Astrocyte (in vitro differentiated cells and primary cell): ENCODE results near the gene NGRN.

Source experiments
- EZH2 ChIP-seq: IDR thresholded peaks from 2 replicates; pipeline ENCODE4 v1.6.1; 2012; ENCODE audit warnings: mild to moderate bottlenecking, low read length, inconsistent platforms; ENCODE audit not compliant: insufficient read depth
- TF ChIP-seq, protein P1 (sequence below): IDR thresholded peaks from 2 replicates; pipeline ENCODE4 v1.5.1; 2011; ENCODE audit warnings: low read depth, mild to moderate bottlenecking, inconsistent platforms, low read length, moderate library complexity; ENCODE audit not compliant: insufficient read depth

DNA sequence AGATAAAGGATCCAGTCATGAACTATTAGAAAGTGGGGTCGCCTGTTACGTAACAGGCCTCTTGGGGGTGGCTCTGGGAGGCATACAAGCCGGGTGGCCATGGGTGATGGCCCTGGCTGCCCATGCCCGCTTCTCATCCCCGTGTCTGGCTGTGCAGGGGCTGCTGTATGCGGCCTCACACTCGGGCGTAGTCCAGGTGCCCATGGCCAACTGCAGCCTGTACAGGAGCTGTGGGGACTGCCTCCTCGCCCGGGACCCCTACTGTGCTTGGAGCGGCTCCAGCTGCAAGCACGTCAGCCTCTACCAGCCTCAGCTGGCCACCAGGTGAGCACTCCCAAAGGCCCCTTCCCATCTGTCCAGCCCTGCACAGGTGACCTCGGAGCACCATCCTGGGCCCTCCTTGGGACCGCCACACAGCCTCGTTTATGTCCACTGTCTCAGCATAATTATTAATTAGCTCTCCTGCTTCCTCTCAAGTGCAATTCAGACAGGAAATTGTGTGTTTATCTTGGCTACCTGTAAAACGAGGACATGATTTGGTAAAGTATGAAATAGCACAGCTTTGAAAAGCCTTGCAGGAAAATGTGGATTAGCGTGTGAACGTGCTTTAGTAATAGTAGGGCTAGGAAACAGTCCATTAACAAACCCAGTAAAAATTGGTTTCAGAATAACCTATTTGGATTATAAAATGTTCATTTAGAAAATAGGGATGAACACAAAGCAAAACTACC, 39.8 kb upstream of the NGRN start:
- TF ChIP-seq, protein P1, sequence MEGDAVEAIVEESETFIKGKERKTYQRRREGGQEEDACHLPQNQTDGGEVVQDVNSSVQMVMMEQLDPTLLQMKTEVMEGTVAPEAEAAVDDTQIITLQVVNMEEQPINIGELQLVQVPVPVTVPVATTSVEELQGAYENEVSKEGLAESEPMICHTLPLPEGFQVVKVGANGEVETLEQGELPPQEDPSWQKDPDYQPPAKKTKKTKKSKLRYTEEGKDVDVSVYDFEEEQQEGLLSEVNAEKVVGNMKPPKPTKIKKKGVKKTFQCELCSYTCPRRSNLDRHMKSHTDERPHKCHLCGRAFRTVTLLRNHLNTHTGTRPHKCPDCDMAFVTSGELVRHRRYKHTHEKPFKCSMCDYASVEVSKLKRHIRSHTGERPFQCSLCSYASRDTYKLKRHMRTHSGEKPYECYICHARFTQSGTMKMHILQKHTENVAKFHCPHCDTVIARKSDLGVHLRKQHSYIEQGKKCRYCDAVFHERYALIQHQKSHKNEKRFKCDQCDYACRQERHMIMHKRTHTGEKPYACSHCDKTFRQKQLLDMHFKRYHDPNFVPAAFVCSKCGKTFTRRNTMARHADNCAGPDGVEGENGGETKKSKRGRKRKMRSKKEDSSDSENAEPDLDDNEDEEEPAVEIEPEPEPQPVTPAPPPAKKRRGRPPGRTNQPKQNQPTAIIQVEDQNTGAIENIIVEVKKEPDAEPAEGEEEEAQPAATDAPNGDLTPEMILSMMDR = no peak
- no peak for TF ChIP-seq EZH2
